ENCODE measurements around the gene ROBO1.

The ROBO1 gene

GRCh38 chr3:79146024-79146423 is 621.8 kb downstream of the ROBO1 start:
- DNase-seq = no peak

- DNase-seq = no peak
Measured at GRCh38 chr3:79140708-79141107, 627.1 kb downstream of the ROBO1 start.

- peak; percentile 97 for DNase-seq
Measured at GRCh38 chr3:79139395-79140068, 628.3 kb downstream of the ROBO1 start.

GRCh38 chr3:79125313-79125984 is 642.3 kb downstream of the ROBO1 start:
- DNase-seq = no peak

DNA sequence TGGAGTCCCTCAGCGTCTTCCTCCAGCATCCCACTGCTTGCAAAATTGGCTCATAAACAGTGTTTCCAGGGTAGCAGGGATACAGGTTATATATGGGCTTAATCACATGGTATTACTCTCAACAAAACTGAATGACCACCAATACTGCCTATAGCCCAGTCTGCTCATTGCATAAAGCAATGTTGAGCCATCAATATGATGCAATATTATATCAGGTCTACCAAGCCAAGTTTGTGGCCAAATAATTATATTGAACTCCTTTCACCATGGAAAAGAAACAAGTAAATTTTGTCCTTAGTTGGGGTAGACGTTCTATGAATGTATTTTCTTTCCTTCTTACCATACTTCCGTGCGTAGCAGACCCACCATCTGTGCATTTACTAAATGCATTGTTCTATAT is 652.3 kb downstream of the ROBO1 start:
- no peak for DNase-seq

DNA sequence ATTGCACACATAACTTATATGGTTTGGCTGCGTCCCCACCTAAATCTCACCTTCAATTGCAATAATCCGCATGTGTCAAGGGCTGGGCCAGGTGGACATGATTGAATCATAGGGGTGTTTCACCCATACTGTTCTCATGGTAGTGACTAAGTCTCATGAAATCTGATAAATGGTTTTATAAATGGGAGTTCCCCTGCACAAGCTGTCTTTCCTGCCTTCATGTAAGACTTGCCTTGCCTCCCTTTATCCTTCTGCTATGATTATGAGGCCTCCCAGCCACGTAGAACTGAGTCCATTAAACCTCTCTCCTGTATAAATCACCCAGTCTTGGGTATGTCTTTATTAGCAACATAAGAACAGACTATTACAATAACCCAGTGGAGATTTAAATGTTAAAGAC is 653.9 kb downstream of the ROBO1 start:
- no peak for DNase-seq

DNA sequence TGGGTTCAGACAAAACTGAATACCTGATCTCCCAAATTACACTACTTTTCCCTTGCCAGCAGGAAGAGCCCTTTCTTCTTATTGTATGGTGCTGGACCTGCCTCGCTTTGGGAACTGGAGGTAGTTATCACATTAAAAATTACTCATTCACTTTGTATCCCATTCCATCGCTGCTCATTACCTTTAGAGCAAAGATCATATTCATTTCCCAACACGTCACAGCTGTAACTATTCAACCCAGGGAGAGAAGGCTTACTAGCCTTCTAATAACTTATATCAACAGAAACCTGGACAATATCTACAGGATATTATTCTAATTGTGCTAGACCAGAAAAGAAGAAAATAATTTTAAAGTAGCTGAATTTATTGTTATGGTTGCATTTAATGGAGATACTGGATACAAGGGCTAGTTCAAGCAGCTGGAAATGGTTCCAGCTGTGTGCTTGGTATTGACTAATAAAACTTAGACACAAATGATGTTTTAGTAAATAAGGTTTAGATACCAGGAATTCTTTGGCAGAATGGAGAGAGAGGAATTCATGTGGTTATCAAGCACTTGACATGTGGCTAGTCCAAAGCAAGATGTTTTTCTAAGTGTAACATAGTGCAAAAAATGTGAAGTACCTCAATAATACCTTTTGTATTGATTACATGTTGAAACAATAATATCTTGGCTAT is 656.3 kb downstream of the ROBO1 start:
- no peak for DNase-seq

DNA sequence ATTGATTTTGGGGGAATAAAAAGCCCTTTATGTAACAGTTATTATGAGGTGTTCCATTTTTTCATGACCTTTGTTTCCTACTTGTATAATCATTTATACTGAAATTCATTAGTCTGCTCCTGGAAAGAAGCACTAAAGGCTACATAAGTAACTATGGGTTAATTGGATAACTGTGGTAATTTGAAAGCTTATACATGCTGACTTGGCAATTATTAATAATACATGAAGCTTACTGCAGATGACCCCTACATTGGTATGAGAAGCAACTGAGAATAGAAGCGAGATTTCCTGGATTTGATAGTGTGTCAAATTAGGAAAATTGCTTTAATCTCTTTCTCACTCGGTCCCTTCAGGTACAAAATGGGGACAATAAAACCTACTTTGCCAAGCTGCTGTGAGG is 658.0 kb downstream of the ROBO1 start:
- DNase-seq = no peak

GRCh38 chr3:79103307-79103706 is 664.5 kb downstream of the ROBO1 start:
- DNase-seq = no peak

GRCh38 chr3:79097964-79098660 is 669.7 kb downstream of the ROBO1 start:
- DNase-seq = no peak

DNA sequence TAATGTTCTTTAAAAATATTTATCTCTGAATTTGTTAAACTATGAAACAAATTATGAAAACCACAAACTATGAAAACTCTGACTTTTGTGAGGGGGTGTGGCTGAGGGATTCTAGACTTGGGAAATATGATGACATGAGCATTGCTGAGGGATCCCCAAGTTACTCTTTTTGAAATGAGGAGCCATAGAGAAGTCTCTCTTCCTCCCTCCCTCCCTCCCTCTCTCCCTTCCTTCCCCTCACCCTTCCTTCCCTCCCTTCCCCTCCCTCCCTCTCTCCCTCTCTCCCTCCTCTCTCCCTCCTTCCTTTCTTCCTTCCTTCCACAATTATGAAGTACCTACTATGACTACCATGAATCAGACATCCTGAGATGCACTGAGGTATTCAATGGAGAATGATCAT is 673.1 kb downstream of the ROBO1 start:
- DNase-seq = no peak

DNA sequence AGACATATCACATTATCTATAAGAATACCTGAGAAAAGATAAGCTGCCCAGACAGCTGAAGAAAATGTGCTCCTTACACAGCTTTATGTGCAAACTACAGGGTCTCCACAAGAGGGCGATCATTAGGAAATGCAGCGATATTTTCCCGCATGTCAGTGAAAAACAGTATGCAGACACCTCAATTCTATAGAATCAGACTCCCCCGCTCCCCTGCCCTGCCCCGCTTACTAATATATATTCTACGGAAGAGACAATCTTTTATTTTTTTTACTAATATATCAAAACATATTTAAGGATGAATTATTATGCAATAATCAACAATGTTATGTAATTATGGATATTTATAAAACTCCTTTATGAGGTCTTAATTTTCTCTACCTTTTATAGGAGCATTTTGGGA is 681.3 kb downstream of the ROBO1 start:
- no peak for DNase-seq

DNA sequence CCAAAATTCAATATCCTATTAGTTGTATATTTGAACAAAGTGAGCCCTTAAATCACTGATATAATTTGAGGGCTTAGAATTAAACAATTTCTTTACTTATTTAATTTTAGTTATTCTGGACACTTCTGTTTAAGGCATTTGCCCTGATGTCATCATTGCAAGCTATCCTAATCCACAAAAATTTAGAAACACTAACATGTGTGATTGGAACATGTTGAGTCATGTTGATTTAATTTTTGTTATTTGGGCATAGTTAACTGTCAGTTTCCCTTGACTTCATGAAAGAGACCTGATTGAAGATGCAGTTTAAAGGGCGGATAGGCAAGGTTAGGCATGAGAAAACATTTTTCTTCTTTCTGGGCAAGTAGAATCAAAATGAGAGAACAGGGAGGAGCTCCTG is 682.6 kb downstream of the ROBO1 start:
- no peak for DNase-seq

DNA sequence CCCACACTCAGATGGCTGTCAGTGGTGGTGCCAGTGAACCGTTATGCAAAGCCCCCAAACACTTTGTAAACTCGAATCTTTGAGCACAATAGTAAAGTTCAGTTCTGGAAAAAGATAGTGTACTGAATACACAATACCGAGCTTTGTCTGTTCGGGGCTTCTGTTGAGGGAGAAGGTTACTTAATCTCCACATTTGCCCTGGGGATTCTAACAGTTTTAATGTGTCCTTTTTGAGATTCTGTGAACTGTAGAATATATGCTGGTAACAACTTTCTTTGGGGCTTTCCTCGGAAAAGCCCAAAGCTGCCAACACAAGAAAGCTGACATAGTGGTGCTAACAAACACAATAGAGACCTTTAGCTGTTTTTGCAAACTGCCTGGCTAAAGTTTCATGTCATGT is 686.5 kb downstream of the ROBO1 start:
- no peak for DNase-seq

DNA sequence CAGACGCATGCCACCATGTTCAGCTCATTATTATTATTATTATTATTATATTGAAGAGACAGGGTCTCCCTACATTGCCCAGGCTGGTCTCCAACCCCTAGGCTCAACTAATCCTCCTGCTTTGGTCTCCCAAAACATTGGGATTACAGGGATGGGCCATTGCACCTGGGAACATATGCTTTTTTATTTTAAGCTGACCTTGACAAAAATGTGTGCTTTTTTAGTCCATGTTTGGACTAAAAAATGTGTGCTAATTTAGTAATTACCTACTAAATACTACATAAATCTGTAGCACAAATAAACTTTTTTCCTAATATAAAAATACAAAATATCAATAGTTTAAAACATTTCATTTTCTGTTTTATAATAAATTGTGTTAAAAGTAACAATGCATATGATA is 693.2 kb downstream of the ROBO1 start:
- DNase-seq = no peak

DNA sequence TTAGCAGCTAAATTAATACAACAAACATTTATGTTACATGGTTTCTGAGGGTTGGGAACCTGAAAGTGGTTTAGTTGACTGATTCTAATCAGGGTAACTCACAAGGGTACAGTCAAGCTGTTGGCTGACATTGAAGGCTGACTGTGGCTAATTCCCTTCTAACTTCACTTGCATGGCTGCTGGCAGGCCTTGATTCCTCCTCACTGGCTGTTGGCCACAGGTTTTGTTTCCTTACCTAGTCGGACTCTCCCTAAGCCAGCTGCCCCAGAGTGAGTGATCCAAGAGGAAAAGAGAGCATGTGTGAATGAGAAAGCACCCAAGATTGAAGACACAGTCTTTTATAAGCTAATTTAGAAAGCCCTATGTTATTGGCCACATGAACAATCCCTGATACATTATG is 700.1 kb downstream of the ROBO1 start:
- DNase-seq = no peak

DNA sequence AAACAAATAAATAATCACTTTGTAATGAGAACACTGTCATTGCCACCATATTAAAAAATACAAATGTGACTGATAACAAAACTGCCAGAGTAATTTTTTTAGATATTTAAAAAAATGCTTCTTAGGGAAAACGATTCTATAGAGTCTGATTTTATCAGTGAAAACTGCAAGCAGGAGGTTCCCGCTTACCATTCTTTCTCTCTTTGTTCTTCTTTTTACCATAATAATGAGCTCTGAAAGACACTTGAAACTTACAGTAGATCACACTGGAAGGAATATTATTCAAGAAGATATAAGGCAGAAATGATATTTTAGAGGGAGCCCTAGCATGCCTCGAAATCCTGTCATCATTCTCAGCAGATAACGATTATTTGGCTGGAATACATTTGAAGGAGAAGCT is 701.3 kb downstream of the ROBO1 start:
- DNase-seq = no peak

DNA sequence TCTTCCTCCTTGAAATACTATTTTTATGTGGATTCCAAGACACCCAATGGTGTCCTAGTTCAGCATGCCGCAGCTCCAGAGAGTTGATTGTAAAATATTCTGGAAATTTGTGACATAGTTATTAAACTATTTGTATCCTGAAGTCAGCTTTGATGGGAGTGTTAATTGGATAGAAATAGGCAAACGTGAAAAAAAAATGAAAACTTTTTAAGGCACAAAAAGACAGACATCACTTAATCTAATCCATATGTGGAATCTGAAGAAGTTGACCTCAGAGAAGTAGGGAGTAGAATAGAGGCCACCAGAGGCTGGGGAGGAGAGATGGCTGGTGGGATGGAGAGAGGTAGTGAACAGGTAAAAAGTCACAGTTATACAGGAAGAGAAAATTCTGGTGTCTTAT is 704.2 kb downstream of the ROBO1 start:
- no peak for DNase-seq

- DNase-seq = no peak
Measured at GRCh38 chr3:79057756-79058155, 710.0 kb downstream of the ROBO1 start.

- no peak for DNase-seq
Measured at GRCh38 chr3:79056498-79056897, 711.3 kb downstream of the ROBO1 start.

- DNase-seq = no peak
Measured at GRCh38 chr3:79052054-79052681, 715.6 kb downstream of the ROBO1 start.

DNA sequence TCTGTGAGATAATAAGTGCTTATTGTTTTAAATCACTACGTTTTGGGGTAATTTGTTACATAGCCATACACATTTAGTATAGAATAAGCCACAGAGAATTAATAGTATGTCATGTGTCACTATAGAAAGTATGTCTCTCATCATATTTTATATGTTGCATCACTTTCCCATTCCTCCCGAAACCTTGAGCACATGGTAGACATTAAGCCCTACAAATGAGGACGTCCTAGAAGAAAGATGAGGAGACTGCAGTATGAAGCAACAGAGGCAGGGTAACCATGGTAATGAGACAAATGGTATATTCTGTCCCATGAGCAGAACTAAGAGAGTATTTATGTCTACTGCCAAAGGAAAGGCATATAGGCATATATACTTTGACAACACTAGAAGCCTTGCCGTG is 720.2 kb downstream of the ROBO1 start:
- DNase-seq = no peak

DNA sequence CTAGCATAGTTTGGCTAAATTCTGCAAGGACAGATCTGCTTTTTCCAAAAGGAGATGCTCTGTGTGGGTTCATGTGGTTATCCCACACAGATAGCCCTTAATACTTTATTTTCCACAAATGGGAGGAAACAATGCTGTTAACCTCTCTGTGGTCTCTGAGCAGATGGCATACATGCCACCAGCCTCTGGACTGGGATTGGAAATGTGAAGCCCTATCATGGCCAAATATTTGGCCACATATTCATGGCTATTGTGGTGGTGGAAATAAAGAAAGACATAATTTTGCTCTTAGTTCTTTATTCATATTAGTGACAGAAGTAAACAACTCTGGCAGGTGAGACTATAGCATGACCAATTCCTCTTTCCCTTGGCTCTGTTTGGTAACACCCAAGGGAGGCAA is 726.2 kb downstream of the ROBO1 start:
- DNase-seq = no peak
